AG09319 (cell line): ENCODE data around the gene VANGL2.

Experiments used
- DNase-seq: peaks from one replicate; pipeline ENCODE4 v3.0.0-alpha.2; 2010; ENCODE audit warnings: low read depth; ENCODE audit errors: extremely low read depth
- TF ChIP-seq, protein P1 (sequence below): IDR thresholded peaks from 2 replicates; pipeline ENCODE4 v1.5.1; 2011; ENCODE audit warnings: low read depth, mild to moderate bottlenecking, inconsistent platforms, low read length, moderate library complexity

VANGL2 gene

DNA sequence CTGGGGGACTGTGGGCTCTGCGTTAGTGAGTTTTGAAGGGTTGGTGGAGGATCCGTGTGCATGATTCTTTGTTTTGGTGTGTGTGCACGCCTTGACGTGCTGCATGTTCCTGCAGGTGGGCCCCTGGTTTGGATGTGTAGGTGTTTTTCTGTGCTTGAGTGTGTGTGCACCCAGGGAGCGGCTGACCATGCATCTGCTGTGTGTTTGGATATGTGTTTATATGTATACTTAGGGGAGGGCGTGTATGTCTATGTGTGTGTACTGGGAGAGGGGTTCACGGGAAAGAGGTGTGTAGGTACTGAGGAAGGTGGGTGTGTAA, 1.1 kb downstream of the VANGL2 start:
- DNase-seq: no peak
- TF ChIP-seq, protein P1, sequence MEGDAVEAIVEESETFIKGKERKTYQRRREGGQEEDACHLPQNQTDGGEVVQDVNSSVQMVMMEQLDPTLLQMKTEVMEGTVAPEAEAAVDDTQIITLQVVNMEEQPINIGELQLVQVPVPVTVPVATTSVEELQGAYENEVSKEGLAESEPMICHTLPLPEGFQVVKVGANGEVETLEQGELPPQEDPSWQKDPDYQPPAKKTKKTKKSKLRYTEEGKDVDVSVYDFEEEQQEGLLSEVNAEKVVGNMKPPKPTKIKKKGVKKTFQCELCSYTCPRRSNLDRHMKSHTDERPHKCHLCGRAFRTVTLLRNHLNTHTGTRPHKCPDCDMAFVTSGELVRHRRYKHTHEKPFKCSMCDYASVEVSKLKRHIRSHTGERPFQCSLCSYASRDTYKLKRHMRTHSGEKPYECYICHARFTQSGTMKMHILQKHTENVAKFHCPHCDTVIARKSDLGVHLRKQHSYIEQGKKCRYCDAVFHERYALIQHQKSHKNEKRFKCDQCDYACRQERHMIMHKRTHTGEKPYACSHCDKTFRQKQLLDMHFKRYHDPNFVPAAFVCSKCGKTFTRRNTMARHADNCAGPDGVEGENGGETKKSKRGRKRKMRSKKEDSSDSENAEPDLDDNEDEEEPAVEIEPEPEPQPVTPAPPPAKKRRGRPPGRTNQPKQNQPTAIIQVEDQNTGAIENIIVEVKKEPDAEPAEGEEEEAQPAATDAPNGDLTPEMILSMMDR: no peak

DNA sequence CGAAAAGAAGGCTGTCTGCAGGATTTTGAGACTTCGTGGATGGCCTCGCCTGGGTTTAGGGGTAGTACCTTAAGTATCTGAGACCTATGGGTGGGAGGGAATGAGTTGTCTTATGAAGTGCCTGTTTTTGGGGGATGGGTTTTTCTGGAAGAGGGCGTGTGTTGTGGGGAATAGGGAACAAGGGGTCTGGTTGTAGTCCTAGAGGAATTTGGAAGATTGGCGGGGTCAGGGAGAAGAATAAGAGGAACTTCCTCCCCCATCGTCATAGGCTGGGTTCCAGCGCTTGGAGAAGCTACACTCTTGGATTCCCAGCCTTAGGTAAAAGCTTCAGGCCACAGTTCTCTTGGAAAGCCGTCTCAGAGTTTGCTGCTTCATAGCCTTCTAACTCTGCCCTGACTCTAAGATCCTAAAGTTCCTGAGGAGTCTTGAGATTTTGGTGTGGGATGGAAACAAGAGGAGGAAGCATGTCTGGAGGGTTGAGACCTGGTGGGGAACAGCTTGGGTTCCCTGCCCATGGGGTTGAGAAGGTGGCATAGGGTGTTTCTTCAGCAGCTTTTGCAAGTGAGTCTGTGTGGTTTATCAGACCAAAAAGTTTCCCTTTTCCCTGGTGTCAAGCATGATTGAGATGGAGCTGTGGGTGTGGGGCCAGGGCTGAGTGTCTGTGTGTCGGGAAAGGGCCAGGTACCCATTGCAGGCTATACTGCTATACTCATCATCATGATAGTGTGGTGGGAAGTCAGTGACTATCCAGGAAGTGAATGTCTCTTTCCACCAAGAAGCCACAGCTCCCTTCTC, 1.8 kb downstream of the VANGL2 start:
- TF ChIP-seq, protein P1: no peak
- DNase-seq: no peak

DNA sequence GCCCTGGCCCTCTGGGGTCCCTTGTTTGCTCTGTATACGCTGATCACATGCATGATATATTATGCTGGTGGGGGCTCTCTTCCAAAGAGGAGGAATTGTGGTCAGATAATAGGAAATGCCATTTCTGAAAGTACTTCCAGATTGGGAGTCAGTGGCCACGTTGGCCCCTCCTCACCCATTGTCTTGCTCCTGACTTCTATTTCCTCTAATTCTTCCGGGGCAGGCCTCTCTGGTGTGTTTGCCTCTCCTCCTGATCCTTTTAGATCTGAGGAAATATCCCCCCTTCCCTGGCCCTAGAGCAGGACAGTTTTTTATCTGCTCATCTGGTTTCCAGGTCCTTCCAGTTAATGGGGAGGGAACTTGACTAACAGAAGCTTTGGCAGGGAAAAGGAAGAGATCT, 2.9 kb downstream of the VANGL2 start:
- DNase-seq: no peak
- TF ChIP-seq, protein P1: no peak

DNA sequence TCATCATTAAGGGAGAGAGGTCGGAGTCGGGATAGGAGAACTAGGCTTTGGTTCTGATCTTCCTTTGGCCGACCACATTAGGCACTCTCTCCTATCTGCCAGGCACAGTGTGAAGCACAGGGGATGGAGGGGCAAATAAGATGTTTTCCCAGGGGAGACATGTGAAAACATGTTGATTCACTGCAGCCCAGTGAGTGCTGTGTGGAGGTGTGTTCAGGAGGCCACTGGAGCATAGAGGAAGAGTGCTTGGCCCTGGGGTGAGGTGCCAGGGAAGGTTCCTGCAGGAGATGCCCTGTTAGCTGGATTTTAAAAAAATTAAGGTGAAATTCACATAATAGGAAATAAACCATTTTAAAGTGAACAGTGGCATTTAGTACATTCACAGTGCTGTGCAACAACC, 3.7 kb downstream of the VANGL2 start:
- TF ChIP-seq, protein P1: no peak
- DNase-seq: no peak

DNA sequence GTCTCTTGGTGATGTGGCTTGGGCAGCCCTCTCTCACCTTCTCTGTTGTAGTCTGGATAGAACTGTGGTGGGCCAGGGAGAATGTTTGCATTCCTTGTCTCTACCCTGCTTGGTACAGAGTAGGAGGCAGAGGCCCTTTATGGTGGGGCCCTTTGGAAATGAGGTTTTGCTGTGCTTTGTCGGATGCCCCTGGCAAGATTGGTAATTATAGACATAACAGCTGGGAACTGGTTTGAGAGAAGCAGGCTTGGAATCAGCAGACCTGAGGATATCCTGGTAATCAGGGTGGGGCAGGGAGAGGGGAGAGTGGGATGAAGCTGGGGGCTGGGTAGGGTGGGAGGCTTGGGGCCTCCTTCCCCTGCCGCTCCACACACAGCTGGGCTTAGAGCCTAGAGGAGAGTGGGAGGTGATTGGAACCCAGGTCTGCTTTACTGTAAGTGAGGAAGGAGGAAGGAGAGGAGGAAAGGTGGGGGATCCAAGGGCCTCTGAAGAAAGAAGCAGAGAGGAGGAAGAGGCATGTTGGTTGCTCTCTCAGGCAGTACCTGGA, 5.0 kb downstream of the VANGL2 start:
- TF ChIP-seq, protein P1: no peak

DNA sequence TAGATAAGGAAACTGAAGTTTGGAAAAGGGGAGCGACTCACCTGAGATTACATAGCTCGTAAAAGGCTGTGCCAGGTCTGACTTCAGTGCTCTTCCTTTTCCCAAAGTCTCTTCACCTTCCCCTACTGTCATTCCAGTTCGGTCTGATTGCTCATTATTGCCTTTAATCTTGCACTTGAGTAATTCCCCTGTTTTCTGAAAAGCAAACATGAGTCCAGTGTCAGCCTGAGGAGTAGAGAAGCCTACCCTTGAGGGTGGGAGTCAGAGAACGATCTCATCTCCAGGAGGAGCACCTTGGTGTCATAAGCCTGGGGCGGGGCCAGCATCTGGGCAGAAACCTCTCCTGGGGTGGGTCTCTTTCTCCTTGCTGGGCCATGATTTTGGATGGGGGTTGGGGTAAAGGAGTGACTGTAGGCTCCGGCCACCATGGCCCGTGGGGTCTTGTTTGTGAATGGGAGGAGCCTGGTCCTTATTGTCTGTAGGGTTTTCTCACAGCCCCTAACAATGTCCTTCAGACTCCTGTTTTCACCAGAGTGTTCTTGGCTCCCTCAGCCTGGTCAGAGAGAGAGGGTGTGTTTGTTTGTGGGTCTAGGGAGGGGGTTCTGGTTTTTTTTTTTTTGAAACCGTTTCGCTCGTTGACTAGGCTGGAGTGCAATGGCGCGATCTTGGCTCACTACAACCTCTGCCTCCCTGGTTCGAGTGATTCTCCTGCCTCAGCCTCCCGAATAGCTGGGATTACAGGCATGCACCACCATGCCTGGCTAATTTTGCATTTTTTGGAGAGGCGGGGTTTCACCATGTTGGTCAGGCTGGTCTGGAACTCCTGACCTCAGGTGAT, 6.0 kb downstream of the VANGL2 start:
- DNase-seq: no peak
- TF ChIP-seq, protein P1: no peak

More for the DNA sequence above, 5.0 kb downstream of the VANGL2 start:
- DNase-seq: no peak
